GM23248 (cell line): Measurements from ENCODE around the gene SLC12A6. TPM values are rescaled to one million over a fixed set of nuclear protein-coding genes. Genes with fewer than 3 reads are reported as not detected.
"Not testable (repeated sequence)": the region's sequence is repeated elsewhere in the genome, so short reads cannot be mapped to it uniquely, and the experiment has no call there.

Experiments
- DNase-seq: peaks from one replicate; pipeline ENCODE4 v3.0.0-alpha.2; 2015
- H2AFZ ChIP-seq: fragments of 200-600 bp; sonication (generic); 2 replicates; pipeline ENCODE4 v1.6.1; 2016; ENCODE audit warnings: antibody characterized with exemption
- H3F3A ChIP-seq: fragments of 200-600 bp; sonication (generic); 2 replicates; pipeline ENCODE4 v1.6.1; 2016; ENCODE audit warnings: mild to moderate bottlenecking, antibody characterized with exemption, mixed run types; ENCODE audit not compliant: insufficient read depth
- H3K27ac ChIP-seq: fragments of 200-600 bp; sonication (generic); 2 replicates; pipeline ENCODE4 v1.5.1; 2016; ENCODE audit warnings: mild to moderate bottlenecking
- H3K27me3 ChIP-seq: fragments of 200-600 bp; sonication (generic); replicated peaks from 2 replicates; pipeline ENCODE4 v1.6.1; 2016; ENCODE audit warnings: mild to moderate bottlenecking; ENCODE audit not compliant: insufficient read depth
- H3K36me3 ChIP-seq: fragments of 200-600 bp; sonication (generic); 2 replicates; pipeline ENCODE4 v1.6.1; 2016; ENCODE audit warnings: low read depth, mild to moderate bottlenecking
- H3K4me1 ChIP-seq: fragments of 200-600 bp; sonication (generic); 2 replicates; pipeline ENCODE4 v1.6.1; 2016; ENCODE audit warnings: mild to moderate bottlenecking; ENCODE audit not compliant: insufficient read depth
- H3K4me2 ChIP-seq: fragments of 200-600 bp; sonication (generic); one replicate; pipeline ENCODE4 v1.6.1; 2016; ENCODE audit warnings: mild to moderate bottlenecking; ENCODE audit not compliant: unreplicated experiment
- H3K4me3 ChIP-seq: fragments of 200-600 bp; sonication (generic); 2 replicates; pipeline ENCODE4 v1.5.1; 2016; ENCODE audit warnings: mild to moderate bottlenecking
- H3K79me2 ChIP-seq: fragments of 200-600 bp; sonication (generic); 2 replicates; pipeline ENCODE4 v1.6.1; 2016; ENCODE audit warnings: mild to moderate bottlenecking; ENCODE audit not compliant: insufficient read depth
- H3K9ac ChIP-seq: fragments of 200-600 bp; sonication (generic); 2 replicates; pipeline ENCODE4 v1.6.1; 2016; ENCODE audit warnings: mild to moderate bottlenecking
- H3K9me2 ChIP-seq: fragments of 200-600 bp; sonication (generic); 2 replicates; pipeline ENCODE4 v1.6.1; 2016; ENCODE audit warnings: mixed run types, mild to moderate bottlenecking, moderate library complexity; ENCODE audit not compliant: insufficient read depth
- H3K9me3 ChIP-seq: fragments of 200-600 bp; sonication (generic); one replicate; pipeline ENCODE4 v1.6.1; 2017; ENCODE audit warnings: low read depth
- H4K20me1 ChIP-seq: fragments of 200-600 bp; sonication (generic); 2 replicates; pipeline ENCODE4 v1.6.0; 2016; ENCODE audit not compliant: insufficient read depth
- EZH2 ChIP-seq: fragments of 200-600 bp; sonication (generic); IDR thresholded peaks from 2 replicates; pipeline ENCODE4 v1.6.1; 2018; ENCODE audit warnings: antibody characterized with exemption, mild to moderate bottlenecking; ENCODE audit not compliant: insufficient read depth, poor library complexity, severe bottlenecking
- EZH2phosphoT487 ChIP-seq: fragments of 200-600 bp; sonication (generic); IDR thresholded peaks from 2 replicates; pipeline ENCODE4 v1.6.1; 2018; ENCODE audit warnings: antibody characterized with exemption, moderate library complexity, mild to moderate bottlenecking, low read depth; ENCODE audit not compliant: insufficient read depth
- WGBS, 2 experiments: methylation state at CpG; one replicate each; pipeline ENCODE4 v1.1.6; 2015 to 2017; ENCODE audit warnings: low lambda C conversion rate in 2 of 2, low coverage in 1 of 2; ENCODE audit errors: missing lambda C conversion rate in 2 of 2; 5-methylcytosine and 5-hydroxymethylcytosine counted together
- in situ Hi-C: fragments of 300-500 bp; cut with MboI; formaldehyde crosslinking; loops from 2 replicates; pipeline ENCODE4 v1.15.0; 2020
- polyA plus RNA-seq: library from polyadenylated mRNA; unstranded; fragments of >200 nt; fragmentation: Nextera tagmentation; extraction: Ambion mirVana; gene quantifications from 2 replicates; pipeline ENCODE4 v1.2.1, GENCODE V29; 2016
- total RNA-seq: library from RNA; depleted of rRNA; stranded (reverse); fragments of >200 nt; shearing (Covaris generic); gene quantifications from 2 replicates; pipeline ENCODE4 v1.2.3, GENCODE V29; 2014

SLC12A6 gene
- total and polyA plus RNA-seq, 2 experiments from 2014 or later, result 4.3 to 19.2 TPM

- peaks cover 23% of the 10 kb centered on the region for H3F3A ChIP-seq
- no peaks in the 10 kb centered on the region for H3K9me3 ChIP-seq
- peaks cover 48% of the 10 kb centered on the region for H3K79me2 ChIP-seq
- peak within 1 kb of the TSS; percentile 91 for H3K9ac ChIP-seq
- H3K27me3 ChIP-seq, result no peaks in the 10 kb centered on the region
- H3K27ac ChIP-seq, result peak within 1 kb of the TSS; percentile 78
- H4K20me1 ChIP-seq, result no peaks in the 10 kb centered on the region; the same call in 1 of the 2 replicates
- peak within 1 kb of the TSS; percentile 97 for H3K4me3 ChIP-seq
- DNase-seq, result peak; percentile 97
- H2AFZ ChIP-seq, result peak within 1 kb of the TSS; percentile 83
- WGBS, 2 experiments, result 1 to 2% methylated on average over 28 to 68 of the region's 81 CpGs
- 0 out of 2 replicates have a peak, but pooled peaks cover 3% of the 10 kb centered on the region for H3K36me3 ChIP-seq
- TF ChIP-seq EZH2phosphoT487 (no peak), EZH2 (no peak)
- in situ Hi-C loops, result loop anchor here (10.0 kb wide), 1 partner anchor 105 kb away; the partner anchor contains the start of genes EMC7 and PGBD4
- peaks cover 21% of the 10 kb centered on the region for H3K4me1 ChIP-seq
- H3K9me2 ChIP-seq, result no peaks in the 10 kb centered on the region
- peak within 1 kb of the TSS; percentile 100 for H3K4me2 ChIP-seq
These were observed 127.9 kb downstream of the SLC12A6 start, which contains the start of gene KATNBL1 for GRCh38 chr15:34209421-34210282. TSS of gene KATNBL1 (minus strand) at chr15:34210096. CDS start at chr15:34163676, 46,420 bp downstream.

- H3K4me2 ChIP-seq, result no peak overlapping the region
- 0 out of 2 replicates have a peak, but pooled peaks cover 3% of the 10 kb centered on the region for H3K36me3 ChIP-seq
- H3F3A ChIP-seq, result peaks cover 23% of the 10 kb centered on the region
- DNase-seq, result peak; percentile 50
- H2AFZ ChIP-seq, result no peak overlapping the region
- in situ Hi-C loops, result no loop called here
- H3K79me2 ChIP-seq, result peaks cover 84% of the 10 kb centered on the region
- H3K27me3 ChIP-seq, result no peaks in the 10 kb centered on the region
- peaks cover 3% of the 10 kb centered on the region; the same call in 1 of the 2 replicates for H4K20me1 ChIP-seq
- peaks cover 21% of the 10 kb centered on the region for H3K4me1 ChIP-seq
- no peak for TF ChIP-seq EZH2phosphoT487
- TF ChIP-seq EZH2, result no peak
- H3K27ac ChIP-seq, result peak overlapping the region; percentile 21
- no peaks in the 10 kb centered on the region for H3K9me3 ChIP-seq
- 96 to 98% methylated on average over 4 of the region's 4 CpGs for WGBS, 2 experiments
- H3K9ac ChIP-seq, result no peak overlapping the region
- no peaks in the 10 kb centered on the region for H3K9me2 ChIP-seq
- H3K4me3 ChIP-seq, result no peak overlapping the region
These were observed 131.6 kb downstream of the SLC12A6 start for GRCh38 chr15:34206011-34206410.

- H3K9ac ChIP-seq, result no peak overlapping the region
- H4K20me1 ChIP-seq, result peaks cover 3% of the 10 kb centered on the region; the same call in 1 of the 2 replicates
- H3K9me3 ChIP-seq, result no peaks in the 10 kb centered on the region
- H3K4me1 ChIP-seq, result peaks cover 21% of the 10 kb centered on the region
- H3K27me3 ChIP-seq, result no peaks in the 10 kb centered on the region
- peak; percentile 2 for DNase-seq
- peaks cover 100% of the 10 kb centered on the region for H3K79me2 ChIP-seq
- H3K36me3 ChIP-seq, result 0 out of 2 replicates have a peak, but pooled peaks cover 3% of the 10 kb centered on the region
- no peaks in the 10 kb centered on the region for H3K9me2 ChIP-seq
- 100% methylated on average over 1 of the region's 1 CpG for WGBS, 2 experiments
- no peak overlapping the region for H3K27ac ChIP-seq
- no peak overlapping the region for H3K4me2 ChIP-seq
- in situ Hi-C loops, result no loop called here
- no peak overlapping the region for H2AFZ ChIP-seq
- TF ChIP-seq EZH2phosphoT487 (no peak), EZH2 (no peak)
- peaks cover 19% of the 10 kb centered on the region for H3F3A ChIP-seq
- no peak overlapping the region for H3K4me3 ChIP-seq
These were observed 133.6 kb downstream of the SLC12A6 start for GRCh38 chr15:34203936-34204335.

- Histone ChIP-seq H3K27ac (no peak overlapping the region), H3K9me3 (no peaks in the 10 kb centered on the region), H2AFZ (no peak overlapping the region), H3K9me2 (no peaks in the 10 kb centered on the region), H3F3A (peaks cover 15% of the 10 kb centered on the region), H3K4me2 (no peak overlapping the region), H3K9ac (no peak overlapping the region), H3K79me2 (peaks cover 100% of the 10 kb centered on the region), H3K36me3 (0 out of 2 replicates have a peak, but pooled peaks cover 3% of the 10 kb centered on the region), H4K20me1 (peaks cover 3% of the 10 kb centered on the region; the same call in 1 of the 2 replicates), H3K4me3 (no peak overlapping the region), H3K4me1 (peaks cover 15% of the 10 kb centered on the region), H3K27me3 (no peaks in the 10 kb centered on the region)
- TF ChIP-seq EZH2phosphoT487 (no peak), EZH2 (no peak)
- no peak for DNase-seq
- in situ Hi-C loops, result no loop called here
- 94 to 100% methylated on average over 1 of the region's 1 CpG for WGBS, 2 experiments
These were observed 134.3 kb downstream of the SLC12A6 start for GRCh38 chr15:34203305-34203704.

GRCh38 chr15:34193272-34193671, 144.3 kb downstream of the SLC12A6 start:
- WGBS, 2 experiments, result 77 to 78% methylated on average over 7 of the region's 7 CpGs
- H3K4me2 ChIP-seq, H4K20me1 ChIP-seq, H3K9ac ChIP-seq, H3K4me1 ChIP-seq, H3K4me3 ChIP-seq, H2AFZ ChIP-seq, H3K27ac ChIP-seq, H3K9me3 ChIP-seq, in situ Hi-C loops, H3K27me3 ChIP-seq, H3K36me3 ChIP-seq, DNase-seq, H3K9me2 ChIP-seq: not testable (repeated sequence)
- Histone ChIP-seq H3K79me2 (peaks cover 100% of the 10 kb centered on the region), H3F3A (peaks cover 14% of the 10 kb centered on the region; the same call in 1 of the 2 replicates)
